ENCODE measurements around the gene ARHGAP23. TPM values are rescaled to one million over a fixed set of nuclear protein-coding genes. Genes with fewer than 3 reads are reported as not detected.

Gene ARHGAP23
- total and polyA plus RNA-seq, 4 donors = 18.3 to 91.7 (median 39.2) TPM

- no peak for TF ChIP-seq CTCF (IDR thresholded peaks at IDR 0.05; ENCODE audit: control extremely low read depth, extremely low read depth)
- no peak overlapping the region for H3K4me3 ChIP-seq
- H3K9ac ChIP-seq (ENCODE audit: insufficient read depth in 1 of 2, low read length in 2 of 2) = no peak overlapping the region
- peak overlapping the region; percentile 49 to 55 for H3K27ac ChIP-seq (ENCODE audit: low read depth in 1 of 2, low read length in 1 of 2)
- DNase-seq (no peak), ATAC-seq (ENCODE audit: insufficient read depth, low FRiP score) (no peak)
- H3K27me3 ChIP-seq (ENCODE audit: control insufficient read depth in 3 of 3, insufficient read depth in 3 of 3, low read length in 2 of 3) = no peaks in the 10 kb centered on the region
- peaks cover 9 to 48% (median 39%) of the 10 kb centered on the region in 5 donors for H3K4me1 ChIP-seq (ENCODE audit: control insufficient read depth in 5 of 5, insufficient read depth in 5 of 5, low read length in 5 of 5)
- H3K36me3 ChIP-seq (ENCODE audit: control insufficient read depth in 4 of 4, insufficient read depth in 4 of 4, low read length in 4 of 4) = no peaks in the 10 kb centered on the region
- H3K9me3 ChIP-seq (ENCODE audit: control insufficient read depth in 4 of 4, insufficient read depth in 3 of 4, low read length in 3 of 4) = no peaks in the 10 kb centered on the region
- 74 to 80% methylated on average over 9 of the region's 9 CpGs for WGBS, 2 donors
These were observed 20.0 kb downstream of the ARHGAP23 start for GRCh38 chr17:38448208-38448771.

- no peaks in the 10 kb centered on the region for H3K36me3 ChIP-seq (ENCODE audit: control insufficient read depth in 4 of 4, insufficient read depth in 4 of 4, low read length in 4 of 4)
- WGBS, 2 donors = 72 to 86% methylated on average over 15 of the region's 15 CpGs
- H3K27ac ChIP-seq (ENCODE audit: low read depth in 1 of 2, low read length in 1 of 2) = peak overlapping the region; percentile 64 to 71
- DNase-seq (no peak), ATAC-seq (ENCODE audit: insufficient read depth, low FRiP score) (no peak)
- H3K27me3 ChIP-seq (ENCODE audit: control insufficient read depth in 3 of 3, insufficient read depth in 3 of 3, low read length in 2 of 3) = no peaks in the 10 kb centered on the region
- peaks cover 9 to 45% (median 35%) of the 10 kb centered on the region in 5 donors for H3K4me1 ChIP-seq (ENCODE audit: control insufficient read depth in 5 of 5, insufficient read depth in 5 of 5, low read length in 5 of 5)
- no peak for TF ChIP-seq CTCF (IDR thresholded peaks at IDR 0.05; ENCODE audit: control extremely low read depth, extremely low read depth)
- no peaks in the 10 kb centered on the region for H3K9me3 ChIP-seq (ENCODE audit: control insufficient read depth in 4 of 4, insufficient read depth in 3 of 4, low read length in 3 of 4)
- no peak overlapping the region for H3K9ac ChIP-seq (ENCODE audit: insufficient read depth in 1 of 2, low read length in 2 of 2)
- no peak overlapping the region for H3K4me3 ChIP-seq
These were observed 21.1 kb downstream of the ARHGAP23 start for GRCh38 chr17:38449364-38449763.

GRCh38 chr17:38450557-38451029 is 22.3 kb downstream of the ARHGAP23 start:
- Histone ChIP-seq H3K27ac (ENCODE audit: low read depth in 1 of 2, low read length in 1 of 2) (peak overlapping the region; percentile 27 to 89), H3K4me3 (no peak overlapping the region)
- WGBS, 2 donors = 70% methylated on average over 6 of the region's 6 CpGs

More at GRCh38 chr17:38450557-38451029, 22.3 kb downstream of the ARHGAP23 start:
- DNase-seq (no peak), ATAC-seq (ENCODE audit: insufficient read depth, low FRiP score) (no peak)
- H3K9ac ChIP-seq (ENCODE audit: insufficient read depth in 1 of 2, low read length in 2 of 2) = no peak overlapping the region
- H3K27me3 ChIP-seq (ENCODE audit: control insufficient read depth in 3 of 3, insufficient read depth in 3 of 3, low read length in 2 of 3) = no peaks in the 10 kb centered on the region
- peaks cover 16 to 57% (median 45%) of the 10 kb centered on the region in 5 donors for H3K4me1 ChIP-seq (ENCODE audit: control insufficient read depth in 5 of 5, insufficient read depth in 5 of 5, low read length in 5 of 5)
- TF ChIP-seq CTCF (IDR thresholded peaks at IDR 0.05; ENCODE audit: control extremely low read depth, extremely low read depth) = no peak
- H3K9me3 ChIP-seq (ENCODE audit: control insufficient read depth in 4 of 4, insufficient read depth in 3 of 4, low read length in 3 of 4) = no peaks in the 10 kb centered on the region
- H3K36me3 ChIP-seq (ENCODE audit: control insufficient read depth in 4 of 4, insufficient read depth in 4 of 4, low read length in 4 of 4) = no peaks in the 10 kb centered on the region
